ENCODE data around the gene CDH13.

Gene CDH13

GRCh38 chr16:82895843-82896242 lies 269.1 kb downstream of the CDH13 start:
- Mint-ChIP-seq H3K4me3 (no peak overlapping the region), H3K36me3 (ENCODE audit: low read depth) (no peaks in the 10 kb centered on the region), H3K27ac (no peak overlapping the region), H3K9me3 (no peaks in the 10 kb centered on the region), H3K4me1 (peaks cover 55% of the 10 kb centered on the region), H3K27me3 (ENCODE audit: low read depth, poor library complexity) (peaks cover 7% of the 10 kb centered on the region)
- DNase-seq: no peak
- no peak for TF ChIP-seq CTCF (IDR thresholded peaks at IDR 0.05)

- H3K4me3 Mint-ChIP-seq: no peak overlapping the region
- DNase-seq: no peak
- H3K27me3 Mint-ChIP-seq (ENCODE audit: low read depth, poor library complexity): peaks cover 3% of the 10 kb centered on the region
- H3K9me3 Mint-ChIP-seq: peaks cover 8% of the 10 kb centered on the region
- no peak for TF ChIP-seq CTCF (IDR thresholded peaks at IDR 0.05)
- no peaks in the 10 kb centered on the region for H3K36me3 Mint-ChIP-seq (ENCODE audit: low read depth)
- H3K4me1 Mint-ChIP-seq: peaks cover 45% of the 10 kb centered on the region
- peak overlapping the region; percentile 69 for H3K27ac Mint-ChIP-seq
These were observed 272.2 kb downstream of the CDH13 start for GRCh38 chr16:82899006-82899405.

GRCh38 chr16:82899731-82900450 lies 273.1 kb downstream of the CDH13 start:
- peaks cover 3% of the 10 kb centered on the region for H3K27me3 Mint-ChIP-seq (ENCODE audit: low read depth, poor library complexity)
- H3K27ac Mint-ChIP-seq: peak overlapping the region; percentile 48
- peaks cover 45% of the 10 kb centered on the region for H3K4me1 Mint-ChIP-seq
- H3K36me3 Mint-ChIP-seq (ENCODE audit: low read depth): no peaks in the 10 kb centered on the region
- H3K4me3 Mint-ChIP-seq: no peak overlapping the region
- no peak for DNase-seq
- peaks cover 8% of the 10 kb centered on the region for H3K9me3 Mint-ChIP-seq
- no peak for TF ChIP-seq CTCF (IDR thresholded peaks at IDR 0.05)

- H3K9me3 Mint-ChIP-seq: peaks cover 8% of the 10 kb centered on the region
- peaks cover 45% of the 10 kb centered on the region for H3K4me1 Mint-ChIP-seq
- peaks cover 3% of the 10 kb centered on the region for H3K27me3 Mint-ChIP-seq (ENCODE audit: low read depth, poor library complexity)
- H3K27ac Mint-ChIP-seq: peak overlapping the region; percentile 48
- H3K4me3 Mint-ChIP-seq: no peak overlapping the region
- no peaks in the 10 kb centered on the region for H3K36me3 Mint-ChIP-seq (ENCODE audit: low read depth)
- DNase-seq: no peak
- TF ChIP-seq CTCF (IDR thresholded peaks at IDR 0.05): no peak
These were observed 273.8 kb downstream of the CDH13 start for GRCh38 chr16:82900559-82900958.

- no peak overlapping the region for H3K4me3 Mint-ChIP-seq
- no peaks in the 10 kb centered on the region for H3K36me3 Mint-ChIP-seq (ENCODE audit: low read depth)
- H3K4me1 Mint-ChIP-seq: peaks cover 19% of the 10 kb centered on the region
- H3K27ac Mint-ChIP-seq: no peak overlapping the region
- peaks cover 15% of the 10 kb centered on the region for H3K27me3 Mint-ChIP-seq (ENCODE audit: low read depth, poor library complexity)
- H3K9me3 Mint-ChIP-seq: no peaks in the 10 kb centered on the region
- TF ChIP-seq CTCF (IDR thresholded peaks at IDR 0.05): no peak
- DNase-seq: no peak
These were observed 285.2 kb downstream of the CDH13 start for GRCh38 chr16:82911925-82912324.

All from nephron progenitor cell (in vitro differentiated cells).